Fibroblast of skin of back (primary cell): ENCODE data around the gene UBE2D4. TPM values are rescaled to one million over a fixed set of nuclear protein-coding genes. Genes with fewer than 3 reads are reported as not detected.
"Not testable (repeated sequence)": the region's sequence is repeated elsewhere in the genome, so short reads cannot be mapped to it uniquely, and the experiment has no call there.

Experiments used
- DNase-seq: peaks from one replicate; pipeline ENCODE4 v3.0.0-alpha.2; 2013
- polyA plus RNA-seq, 2 experiments: library from polyadenylated mRNA; unstranded; fragments of 120-200 nt; gene quantifications; one replicate each; pipeline ENCODE4 v1.2.1, GENCODE V29; 2013; ENCODE audit not compliant: insufficient read length in 2 of 2

UBE2D4 gene
- polyA plus RNA-seq (2013, experiment 1 of 2; ENCODE audit: insufficient read length) = 12.1 TPM
- polyA plus RNA-seq (2013, experiment 2 of 2; ENCODE audit: insufficient read length) = 20.8 TPM

DNA sequence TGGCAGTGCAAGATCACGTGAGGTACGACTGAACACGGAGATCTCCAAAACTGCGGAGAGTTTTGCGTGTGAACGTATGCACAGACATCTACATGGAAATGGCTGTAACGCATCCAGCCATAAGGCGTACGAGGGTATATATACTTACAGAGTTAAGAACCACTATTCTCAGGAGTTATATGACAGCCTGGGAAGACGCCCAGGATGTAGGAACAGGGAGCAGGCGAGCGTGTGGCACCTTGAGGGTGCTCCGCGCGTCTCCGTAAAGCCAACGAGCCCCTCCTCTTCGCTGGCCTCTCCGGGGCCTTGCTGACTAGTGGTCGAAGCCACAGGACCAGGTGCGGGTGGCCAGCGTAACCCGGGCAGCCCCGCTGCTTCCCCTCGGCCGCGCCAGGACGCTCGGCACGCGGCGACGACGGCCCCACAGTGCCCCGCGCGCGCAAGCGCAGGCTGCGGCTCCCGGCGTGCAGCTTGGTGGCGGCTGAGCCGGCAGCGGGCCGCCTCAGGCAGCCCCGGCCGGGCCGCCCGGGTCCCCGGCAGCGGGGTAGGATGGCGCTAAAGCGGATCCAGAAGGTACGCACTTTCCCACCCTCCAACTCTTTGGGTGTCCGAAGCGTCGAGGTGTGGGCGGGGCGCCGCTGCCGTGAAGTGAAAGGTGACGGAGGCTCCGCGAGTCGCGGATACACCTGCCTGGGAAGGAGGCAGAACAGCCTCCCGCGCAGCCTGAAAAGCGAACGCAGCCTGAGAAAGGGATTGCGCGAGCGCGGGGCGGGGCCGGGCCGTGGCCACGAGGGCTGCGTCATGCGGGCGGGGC is at the start of gene UBE2D4:
UBE2D4 (plus strand) TSS at position 453 of the 814 bp plus-strand sequence; CDS start at position 550, 97 bp downstream.
- DNase-seq = peak; percentile 63

DNA sequence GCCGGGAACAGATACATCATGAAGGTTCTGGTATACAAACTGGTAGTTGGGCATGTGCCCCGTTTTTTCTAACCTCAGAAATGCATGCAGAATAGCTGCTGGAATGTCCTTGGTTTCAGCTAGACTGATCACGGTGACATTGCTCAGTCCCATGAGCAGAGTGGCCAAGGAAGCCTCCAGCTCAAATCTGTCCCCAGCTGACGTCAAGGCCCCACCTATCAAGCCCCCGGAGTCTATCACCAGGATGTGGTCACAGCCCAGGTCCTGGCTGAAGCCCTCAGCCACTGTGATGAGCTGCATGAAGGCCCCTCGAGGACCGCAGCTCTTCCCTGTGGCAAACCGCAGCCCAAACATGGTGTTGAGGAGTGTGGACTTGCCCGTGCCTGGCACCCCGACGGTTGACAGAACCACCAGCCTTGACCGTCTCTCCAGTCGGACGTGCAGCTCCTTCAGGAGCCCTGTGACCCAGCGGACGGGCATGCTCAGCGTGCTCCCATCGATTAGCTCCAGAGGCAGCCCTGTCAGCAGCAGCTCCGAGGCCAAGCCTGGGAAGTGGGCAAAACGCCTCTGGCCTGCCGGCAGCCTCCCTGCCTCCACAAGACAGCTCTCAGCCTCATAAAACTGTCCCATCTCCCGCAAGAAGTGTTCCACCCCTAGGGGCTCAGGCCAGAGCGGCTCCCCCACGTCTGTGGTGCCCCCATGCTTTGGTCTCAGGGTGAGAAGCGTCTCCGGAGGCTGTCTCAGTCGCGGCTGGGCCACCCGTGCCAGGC is 49.1 kb upstream of the UBE2D4 start:
- no peak for DNase-seq

DNA sequence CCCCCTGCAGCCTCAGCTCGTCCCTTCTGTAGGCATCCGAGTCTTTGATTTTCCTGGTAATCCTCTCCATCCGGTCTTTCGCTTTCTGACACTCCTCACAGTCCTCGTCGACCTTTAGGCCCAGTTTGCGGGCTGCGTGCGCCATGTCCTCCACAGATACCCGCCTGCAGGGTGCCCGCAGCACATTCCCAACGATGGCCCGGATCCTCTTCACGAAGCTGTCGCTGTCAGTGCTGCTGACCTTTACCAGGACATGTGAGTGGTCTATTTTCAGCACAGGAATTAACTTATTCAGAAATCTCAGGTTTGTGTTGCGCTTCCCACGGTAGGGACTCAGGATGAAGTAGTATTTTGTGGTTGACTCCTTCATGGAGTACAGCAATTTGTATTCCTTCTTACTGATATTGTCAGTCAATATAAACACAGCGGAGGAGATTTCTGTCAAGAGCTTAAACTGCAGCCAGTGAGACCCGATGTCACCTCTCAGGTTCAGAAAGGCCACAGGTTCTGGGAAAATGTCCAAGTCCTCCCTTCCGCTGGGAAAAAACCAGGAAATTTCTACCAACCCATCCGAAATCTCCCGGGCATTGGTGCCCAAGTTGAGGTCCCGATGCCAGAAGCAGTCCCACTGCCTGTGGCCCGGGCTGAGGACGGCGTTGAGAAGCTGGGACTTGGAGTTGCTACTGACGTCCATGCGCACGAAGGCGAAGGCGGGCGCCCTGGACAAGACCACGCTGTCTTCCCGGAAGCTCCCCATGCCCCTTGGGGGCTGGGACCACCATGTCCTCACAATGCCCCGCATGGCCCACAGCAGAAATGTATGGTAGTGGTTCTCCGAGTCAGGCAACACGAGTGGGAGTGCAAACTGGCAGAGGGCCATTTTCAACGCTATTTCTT is 48.0 kb upstream of the UBE2D4 start:
- no peak for DNase-seq

DNA sequence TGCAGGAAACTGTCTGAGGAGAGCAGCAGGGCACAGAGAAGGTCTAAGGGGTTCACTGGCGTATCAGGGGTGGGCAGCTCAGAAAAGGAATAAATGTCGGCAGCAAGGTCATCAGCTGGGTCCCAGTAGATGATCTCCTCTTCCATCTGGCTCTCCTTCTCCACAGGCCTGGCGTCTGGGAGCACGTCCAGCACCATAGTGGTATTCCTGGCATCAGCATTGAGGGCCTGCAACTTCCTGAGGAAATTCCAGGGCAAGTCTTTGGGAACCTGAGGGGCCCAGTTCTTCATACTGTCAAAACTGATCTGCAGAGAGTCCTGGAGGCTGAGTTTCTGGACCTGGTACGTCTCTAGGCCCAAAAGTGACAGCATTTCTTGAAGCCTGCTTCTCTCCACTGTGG is 47.4 kb upstream of the UBE2D4 start:
- DNase-seq = peak; percentile 43

DNA sequence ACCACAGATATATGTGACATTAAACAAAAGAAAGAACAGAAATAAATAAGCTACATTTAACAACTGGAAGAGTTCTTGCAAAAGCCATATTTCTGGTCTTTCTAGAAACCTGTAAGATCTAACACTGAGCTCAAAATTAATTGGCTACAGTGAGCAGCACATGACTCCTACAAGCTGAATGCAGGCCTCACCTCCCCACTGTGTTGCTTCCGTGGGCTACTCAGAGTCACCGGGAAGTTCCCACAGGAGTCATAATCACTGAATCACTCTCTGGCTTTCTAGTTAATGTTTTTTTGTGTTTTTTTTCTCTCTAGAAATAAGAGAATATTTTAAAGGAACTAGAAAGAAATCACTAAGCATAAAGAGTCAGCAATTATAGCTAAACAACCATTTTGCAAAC is 46.8 kb upstream of the UBE2D4 start:
- peak; percentile 72 for DNase-seq

DNA sequence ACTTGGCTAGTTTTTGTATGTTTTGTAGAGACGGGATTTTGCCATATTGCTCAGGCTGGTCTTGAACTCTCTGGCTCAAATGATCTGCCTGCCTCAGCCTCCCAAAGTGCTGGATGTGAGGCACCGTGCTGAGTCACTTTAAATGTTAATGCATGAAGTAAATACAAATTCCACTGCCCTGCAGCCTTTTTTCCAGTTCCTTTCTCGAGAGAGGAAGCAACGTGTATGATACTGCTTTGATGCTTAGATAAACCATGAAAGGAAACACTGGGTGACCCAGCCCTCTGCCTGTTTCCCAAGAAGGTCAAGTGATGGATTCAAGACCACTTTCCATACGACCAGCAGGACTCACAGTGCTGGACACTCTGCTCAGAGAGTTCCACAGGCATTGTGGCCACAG is 45.6 kb upstream of the UBE2D4 start:
- no peak for DNase-seq

DNA sequence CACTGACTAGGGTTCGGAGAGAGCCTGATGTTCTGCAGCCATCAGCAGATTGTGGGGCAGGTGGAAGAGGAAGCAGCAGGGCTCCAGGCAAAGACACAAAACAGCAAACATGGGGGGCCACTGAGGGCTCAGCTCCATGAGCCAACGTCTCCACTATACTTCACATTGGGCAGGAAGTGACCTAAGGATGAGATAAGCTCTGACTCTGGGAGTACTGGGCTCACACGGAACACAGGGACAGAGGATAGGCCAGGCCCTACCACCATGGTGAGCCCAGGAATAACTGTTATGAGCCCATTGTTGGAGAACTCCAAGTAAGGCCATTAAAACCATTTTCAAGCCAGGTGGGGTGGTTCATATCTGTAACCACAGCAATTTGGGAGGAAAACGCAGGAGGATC is 42.0 kb upstream of the UBE2D4 start:
- DNase-seq = no peak

DNA sequence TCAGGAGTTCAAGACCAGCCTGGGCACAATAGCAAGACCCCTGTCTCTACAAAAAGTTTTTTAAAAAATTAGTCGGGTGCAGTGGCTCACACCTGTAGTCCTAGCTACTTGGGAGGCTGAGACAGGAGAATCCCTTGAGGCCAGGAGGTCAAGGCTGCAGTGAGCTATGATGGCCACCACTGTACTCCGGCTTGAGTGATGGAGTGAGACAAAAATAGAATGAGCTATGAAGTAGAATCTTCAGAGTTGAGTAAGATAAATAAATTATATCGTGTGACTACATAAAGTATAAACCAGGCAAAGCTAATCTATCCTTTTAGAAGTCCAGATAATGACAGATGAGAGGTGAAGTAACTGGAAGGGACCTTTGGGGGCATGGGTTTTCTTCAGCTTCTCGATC is 41.6 kb upstream of the UBE2D4 start:
- no peak for DNase-seq

DNA sequence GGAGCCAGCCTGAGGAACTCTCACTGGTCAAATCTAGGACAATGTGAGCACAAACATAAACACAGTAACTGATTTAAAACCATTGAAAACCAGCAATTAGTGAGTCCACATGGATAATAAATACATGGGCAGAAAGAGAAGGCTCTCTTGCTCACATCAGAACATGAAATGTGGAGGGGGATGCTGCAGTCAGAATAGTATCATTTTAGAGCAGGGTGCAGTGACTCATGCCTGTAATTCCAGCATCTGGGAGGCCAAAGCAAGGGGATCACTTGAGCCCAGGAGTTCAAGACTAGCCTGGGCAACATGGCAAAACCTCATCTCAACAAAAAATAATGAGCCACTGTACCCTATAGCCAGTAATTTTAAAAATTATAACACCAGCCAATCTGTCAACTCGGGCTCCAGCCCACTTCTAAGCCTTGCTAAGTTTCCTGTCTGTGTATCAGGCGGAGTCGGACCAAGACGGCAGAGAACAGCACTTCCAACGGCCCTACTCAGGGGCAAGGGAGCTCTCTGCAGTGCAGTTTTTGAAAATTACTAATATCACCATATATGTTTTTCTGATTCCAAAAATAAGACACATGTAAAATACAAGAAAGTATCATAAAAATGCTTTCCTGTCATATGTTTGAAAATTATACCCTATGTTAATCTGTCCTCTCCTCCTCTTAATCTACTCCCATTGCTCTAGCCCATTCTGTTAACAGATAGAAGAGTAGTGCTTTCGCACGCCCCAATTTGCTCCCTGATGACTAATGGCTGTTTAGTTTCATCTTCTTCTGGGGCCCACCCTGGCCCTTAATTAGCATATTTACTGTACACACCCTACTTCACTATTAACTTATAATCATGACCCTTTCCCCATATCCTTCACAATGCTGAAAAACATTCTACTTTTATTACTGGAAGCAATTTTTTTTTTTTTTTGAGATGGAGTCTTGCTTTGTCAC is 37.0 kb upstream of the UBE2D4 start:
- DNase-seq = peak; percentile 25

DNA sequence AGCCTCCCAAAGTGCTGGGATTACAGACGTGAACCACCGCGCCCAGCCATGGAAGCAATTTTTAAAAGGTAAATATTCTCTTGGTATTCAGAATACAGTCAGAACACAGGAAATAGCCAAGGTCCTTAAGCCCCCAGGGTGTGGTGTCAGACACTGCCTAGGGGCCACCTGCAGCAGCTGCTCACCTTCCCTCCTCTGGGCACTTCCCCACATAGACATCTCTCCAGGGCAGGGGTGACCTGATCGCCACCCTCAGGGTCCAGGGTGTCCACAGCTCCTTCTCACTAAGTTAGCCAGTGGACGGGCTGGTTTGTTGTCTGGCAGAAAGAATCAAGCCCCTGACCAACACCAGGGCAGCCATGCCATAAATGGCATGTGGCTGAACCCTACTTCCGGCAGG is 35.8 kb upstream of the UBE2D4 start:
- no peak for DNase-seq

DNA sequence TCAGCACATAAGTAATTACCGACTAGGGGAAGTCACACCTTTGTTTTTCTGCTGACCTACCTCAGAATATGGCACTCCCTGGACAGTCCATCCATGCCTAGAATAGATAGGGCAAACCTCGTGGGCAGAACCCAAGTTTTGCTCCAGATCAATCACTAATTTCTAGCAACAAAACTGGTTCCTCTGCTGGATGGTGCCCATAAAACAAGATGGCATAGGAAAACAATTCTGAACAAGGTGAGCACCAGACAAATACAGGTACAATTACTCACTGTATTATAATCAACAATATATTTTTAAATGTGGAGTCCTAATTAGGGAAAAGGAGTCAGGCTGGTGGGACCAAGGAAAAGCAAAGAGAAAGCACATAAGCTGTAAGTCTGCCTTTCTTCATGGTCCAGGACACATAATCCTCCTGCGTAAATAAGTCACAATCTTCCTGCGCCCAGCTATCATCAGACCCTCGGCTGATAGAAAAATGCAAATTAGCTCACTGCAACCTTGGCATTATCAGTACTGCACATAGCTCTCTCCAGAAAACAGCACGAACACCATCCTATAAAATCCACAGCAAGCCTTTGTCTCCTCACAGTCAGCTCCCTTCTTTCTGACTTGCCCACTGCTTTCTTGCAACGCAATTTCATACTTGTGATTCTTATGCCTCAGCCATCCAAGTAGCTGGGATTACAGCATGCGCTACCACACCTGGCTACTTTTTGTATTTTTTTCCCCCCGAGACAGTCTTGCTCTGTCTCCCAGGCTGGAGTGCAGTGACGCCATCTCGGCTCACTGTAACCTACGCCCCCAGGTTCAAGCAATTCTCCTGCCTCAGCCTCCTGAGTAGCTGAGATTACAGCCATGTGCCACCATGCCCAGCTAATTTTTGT is 34.9 kb upstream of the UBE2D4 start:
- no peak for DNase-seq

DNA sequence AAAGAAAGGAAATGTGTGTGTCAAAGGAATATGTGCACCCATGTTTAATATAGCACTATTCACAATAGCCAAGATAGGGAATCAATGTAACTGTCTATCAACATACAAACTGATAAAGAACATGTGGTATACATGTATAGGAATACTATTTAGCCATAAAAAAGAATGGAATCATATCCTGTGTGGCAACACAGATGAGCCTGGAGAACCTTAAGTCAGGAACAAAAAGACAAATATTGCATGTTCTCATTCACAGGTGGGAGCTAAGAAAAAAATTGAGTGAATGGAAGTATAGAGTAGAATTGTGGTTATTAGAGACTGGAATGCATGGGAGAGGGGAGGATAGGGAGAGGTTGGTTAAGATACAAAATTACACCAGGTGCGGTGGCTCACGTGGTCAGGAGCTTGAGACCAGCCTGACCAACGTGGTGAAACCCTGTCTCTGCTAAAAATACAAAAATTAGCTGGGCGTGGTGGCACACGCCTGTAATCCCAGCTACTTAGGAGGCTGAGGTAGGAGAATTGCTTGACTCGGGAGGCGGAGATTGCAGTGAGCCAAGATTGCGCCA is 30.3 kb upstream of the UBE2D4 start:
- DNase-seq = no peak

DNA sequence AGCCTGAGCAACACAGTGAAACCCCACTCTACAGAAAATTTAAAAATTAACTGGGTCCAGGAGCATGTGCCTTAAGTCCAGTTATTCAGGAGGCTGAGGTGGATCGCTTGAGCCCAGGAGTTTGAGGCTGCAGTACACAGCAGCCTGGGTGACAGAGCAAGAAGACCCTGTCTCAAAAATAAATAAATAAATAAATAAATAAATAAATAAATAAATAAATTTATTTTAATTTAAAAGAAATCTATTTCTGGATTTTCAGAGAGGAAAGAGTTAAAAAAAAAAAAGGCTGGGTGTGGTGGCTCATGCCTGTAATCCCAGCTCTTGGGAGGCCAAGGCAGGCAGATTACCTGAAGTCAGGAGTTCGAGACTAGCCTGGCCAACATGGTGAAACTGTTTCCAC is 27.7 kb upstream of the UBE2D4 start:
- DNase-seq = not testable (repeated sequence)

DNA sequence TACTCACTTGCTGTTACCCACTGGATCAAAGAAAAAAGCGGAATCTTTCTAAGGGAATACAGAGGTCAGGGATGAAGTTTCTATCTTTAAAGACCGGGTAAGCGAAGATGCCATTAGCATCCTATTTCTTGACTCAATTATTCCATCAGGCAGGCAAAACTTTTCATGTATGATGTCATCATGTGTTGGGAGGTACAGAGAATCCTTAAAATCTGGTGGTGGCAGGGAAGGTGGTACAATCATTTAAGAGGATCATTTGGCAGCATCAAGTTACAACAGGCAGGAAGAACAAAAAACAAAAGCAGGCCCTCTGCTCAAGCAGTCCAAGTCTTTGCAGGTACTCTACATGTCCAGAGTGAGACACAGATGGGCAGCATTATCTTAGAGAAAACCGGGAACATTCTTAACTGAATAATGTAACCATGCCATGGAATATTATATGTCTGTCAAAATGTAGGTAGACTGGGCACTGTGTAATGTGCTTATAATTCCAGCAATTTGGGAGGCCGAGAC is 23.6 kb upstream of the UBE2D4 start:
- no peak for DNase-seq

DNA sequence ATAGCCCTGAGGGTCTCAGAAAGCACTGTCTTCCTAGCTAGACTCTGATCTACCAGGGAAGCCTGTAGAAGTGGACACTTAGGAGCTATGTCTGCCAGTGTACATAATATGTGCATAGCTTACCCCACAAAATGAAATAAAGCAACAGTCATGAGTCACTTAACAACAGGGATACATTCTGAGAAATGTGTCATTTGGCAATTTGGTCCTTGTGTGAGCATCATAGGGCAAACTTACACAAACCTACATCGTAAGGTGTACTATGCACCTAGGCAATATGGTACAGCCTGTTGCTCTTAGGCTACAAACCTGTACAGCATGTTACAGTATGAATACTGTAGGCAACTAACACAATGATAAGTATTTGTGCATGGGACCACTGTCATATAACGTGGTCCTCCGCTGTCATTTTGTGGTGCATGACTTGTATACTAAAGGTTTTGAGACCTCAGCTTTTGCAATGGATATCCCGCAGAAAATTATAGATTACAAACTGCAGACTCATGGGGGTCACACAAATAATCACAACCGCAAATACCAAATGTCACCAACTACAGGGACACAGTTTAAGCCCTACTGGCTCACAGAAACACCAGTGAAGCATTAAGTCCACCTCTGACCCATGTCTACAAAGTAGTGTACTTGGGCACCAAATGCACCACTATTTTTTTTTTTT is 21.6 kb upstream of the UBE2D4 start:
- peak; percentile 48 for DNase-seq

DNA sequence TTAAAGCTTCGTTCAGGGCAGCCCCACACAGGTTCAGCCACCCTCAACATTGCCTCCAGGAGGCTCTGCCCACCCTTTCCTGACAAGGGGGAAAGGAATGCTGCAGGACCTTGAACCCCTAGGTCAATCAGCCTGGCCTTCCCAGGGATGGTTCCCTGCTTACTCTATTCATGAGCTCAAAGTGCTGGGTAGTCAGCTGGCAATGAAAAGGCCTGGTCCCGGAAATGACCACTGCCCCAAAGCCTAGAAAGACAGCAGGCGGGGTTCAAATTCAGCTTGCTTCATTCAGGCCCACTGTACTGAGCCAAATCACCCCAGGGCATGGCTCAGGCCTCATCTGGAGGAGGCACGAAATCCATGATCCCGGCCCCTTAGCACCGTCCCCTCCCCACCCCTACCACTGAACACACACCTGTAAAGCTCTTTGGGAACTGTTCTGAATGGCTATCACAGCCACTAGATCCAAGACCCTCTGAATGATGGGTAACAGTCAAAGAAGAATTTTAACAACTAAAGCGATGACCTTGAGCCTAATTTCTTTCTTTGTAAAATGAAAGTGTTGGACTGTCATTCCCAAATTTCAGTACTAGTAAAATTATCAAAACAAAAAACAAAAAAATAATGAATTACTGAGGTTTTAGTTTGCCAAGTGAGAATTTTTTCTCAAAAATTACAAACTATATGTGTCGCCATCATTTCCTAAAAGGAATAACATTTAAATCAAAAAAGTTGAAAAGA is 20.9 kb upstream of the UBE2D4 start:
- DNase-seq = peak; percentile 17

DNA sequence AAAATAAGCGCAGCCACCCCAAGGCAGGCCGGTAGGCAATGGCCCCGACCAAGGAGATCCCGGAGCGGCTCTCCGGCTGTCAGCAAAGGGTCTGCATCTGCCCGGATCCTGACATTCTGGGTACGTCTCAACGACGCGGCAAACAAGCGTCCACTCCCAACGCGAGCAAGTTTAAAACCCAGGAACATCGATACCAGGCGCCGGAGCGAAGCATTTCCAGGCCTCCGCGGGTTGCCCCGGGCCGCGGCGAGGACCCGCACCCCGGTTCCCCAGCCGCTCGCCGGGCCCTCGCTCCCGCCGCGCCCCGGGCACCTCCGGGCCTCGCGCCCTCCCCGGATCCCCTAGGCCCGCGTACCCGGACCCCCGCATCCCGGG is 20.3 kb upstream of the UBE2D4 start:
- DNase-seq = peak; percentile 54

DNA sequence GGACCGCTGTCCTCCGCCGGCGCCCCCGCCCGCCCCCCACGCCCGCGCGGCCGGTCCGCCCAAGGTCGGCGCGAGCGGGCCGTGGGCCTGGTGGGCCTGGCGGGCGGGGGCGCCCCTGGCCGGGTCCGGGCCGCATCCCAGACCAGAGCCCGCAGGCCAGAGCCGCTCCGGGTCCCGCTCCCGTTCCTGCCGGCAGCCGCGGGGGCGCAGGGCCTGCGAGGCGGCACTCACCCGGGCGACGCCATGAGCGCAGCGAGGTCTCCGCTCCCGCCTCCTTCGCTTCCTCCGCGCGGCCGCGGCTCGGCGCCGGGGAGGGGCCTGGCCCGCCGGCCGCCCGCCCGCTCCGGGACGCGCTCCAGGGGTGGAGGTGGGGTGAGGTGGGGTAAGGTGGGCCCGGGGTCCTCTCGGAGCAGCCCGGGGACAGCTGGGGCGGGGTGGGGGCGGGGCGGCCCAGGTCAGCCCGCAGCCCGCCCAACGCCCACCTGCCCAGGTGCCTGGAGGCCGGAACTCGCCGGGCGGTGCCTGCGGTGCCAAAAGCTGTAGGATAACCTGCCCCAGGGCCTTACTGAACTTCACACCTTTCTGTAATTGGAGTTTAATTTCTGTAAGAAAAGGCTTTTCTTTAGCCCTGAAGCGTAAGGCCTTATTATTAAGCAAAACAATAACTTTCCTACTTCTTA is 19.8 kb upstream of the UBE2D4 start, which contains the start of gene URGCP:
URGCP (minus strand) TSS at position 266 of the 680 bp plus-strand sequence; CDS start at position 245, 21 bp downstream.
- DNase-seq = peak; percentile 56
